Stimulated activated CD8-positive, alpha-beta memory T cell treated with anti-CD3 and anti-CD28 coated beads, Interleukin-4, amount 100 ng/mL, for 48 hours (primary cell): ENCODE results near the gene ZNF121.
A peak's percentile ranks its signal among the peaks of the same experiment; 100 is the strongest.
"Not testable (repeated sequence)": the region's sequence is repeated elsewhere in the genome, so short reads cannot be mapped to it uniquely, and the experiment has no call there.

Experiments
- DNase-seq: peaks from one replicate; pipeline ENCODE4 v3.0.0-alpha.2; 2020

ZNF121 gene

DNA sequence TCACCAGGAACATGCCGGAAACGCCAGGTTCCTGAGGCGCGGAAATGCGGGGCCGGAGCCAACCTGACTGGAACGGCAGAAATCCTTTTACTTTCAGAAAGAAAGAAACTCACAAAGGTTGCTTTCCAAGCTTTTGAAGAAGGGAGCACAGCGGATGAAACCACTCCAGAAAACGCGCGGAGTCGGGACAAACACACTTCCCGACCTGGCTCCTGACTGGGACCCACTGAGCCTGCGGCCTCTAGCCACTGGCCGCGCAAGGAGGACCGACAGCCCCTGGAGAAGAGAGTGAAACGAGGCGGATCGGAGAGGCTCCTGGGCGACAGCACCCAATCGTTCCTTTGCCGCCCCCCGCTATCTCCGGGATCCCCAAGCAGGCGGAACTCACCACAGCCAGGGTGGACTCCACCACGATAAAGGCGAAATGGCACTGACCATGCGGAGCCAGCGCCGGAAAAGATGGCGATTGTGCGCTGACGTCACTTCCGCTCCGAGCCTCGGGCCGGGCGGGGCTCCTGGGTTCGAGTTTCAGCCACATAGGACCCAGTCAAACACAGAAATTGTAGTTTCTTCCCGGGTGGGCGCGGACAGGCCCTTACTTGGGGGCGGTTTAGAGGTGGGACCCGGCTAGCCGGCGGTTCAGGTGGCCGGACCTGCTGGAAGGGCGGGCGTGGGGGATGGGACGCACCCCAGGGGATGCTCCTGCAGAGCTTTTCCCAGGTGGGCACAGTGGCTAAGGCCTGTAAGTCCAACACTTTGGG is at the start of gene ZNF121:
Gene ZNF121, minus strand, starts transcription at position 432 of the 761 bp plus-strand sequence. CDS start 16,407 bp downstream, outside the sequence.
- peak; percentile 91 for DNase-seq

DNA sequence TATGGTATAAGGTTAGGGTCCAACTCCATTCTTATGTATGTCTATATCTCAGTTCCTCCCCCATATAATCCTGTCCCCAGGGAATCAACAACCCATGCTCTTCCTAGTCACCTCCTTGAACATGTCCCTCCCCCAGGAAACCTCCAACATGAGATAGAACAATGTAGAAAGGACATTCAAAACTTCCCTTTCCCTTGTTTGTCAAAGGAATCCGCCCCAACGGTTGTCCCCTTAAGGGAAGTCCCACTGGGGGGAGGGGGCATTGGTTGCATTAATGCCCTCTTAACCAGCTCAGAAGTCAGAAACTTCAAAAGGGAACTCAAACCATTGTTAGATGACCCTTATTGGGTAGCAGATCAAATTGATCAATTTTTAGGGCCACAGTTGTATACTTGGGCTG is 43.6 kb upstream of the ZNF121 start:
- no peak for DNase-seq

DNA sequence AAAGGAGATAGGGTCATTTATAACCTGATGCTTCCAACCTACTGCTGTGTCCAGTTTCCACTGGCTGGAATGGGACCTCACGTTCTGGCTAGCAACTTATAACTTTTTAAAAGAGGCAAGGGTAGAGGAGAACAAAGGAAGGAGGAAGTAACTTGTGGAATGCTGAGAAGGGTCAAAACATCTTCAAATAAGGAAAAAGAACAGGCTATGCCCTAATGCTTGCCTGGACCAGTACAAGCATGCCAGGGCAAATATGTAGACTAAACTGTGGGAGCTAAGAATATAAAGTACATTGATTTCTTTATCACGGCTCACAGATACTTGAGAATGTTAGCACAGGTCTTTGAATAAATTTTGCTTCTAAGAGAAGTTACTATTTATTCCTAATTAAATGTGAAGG is 38.2 kb upstream of the ZNF121 start:
- DNase-seq = no peak

DNA sequence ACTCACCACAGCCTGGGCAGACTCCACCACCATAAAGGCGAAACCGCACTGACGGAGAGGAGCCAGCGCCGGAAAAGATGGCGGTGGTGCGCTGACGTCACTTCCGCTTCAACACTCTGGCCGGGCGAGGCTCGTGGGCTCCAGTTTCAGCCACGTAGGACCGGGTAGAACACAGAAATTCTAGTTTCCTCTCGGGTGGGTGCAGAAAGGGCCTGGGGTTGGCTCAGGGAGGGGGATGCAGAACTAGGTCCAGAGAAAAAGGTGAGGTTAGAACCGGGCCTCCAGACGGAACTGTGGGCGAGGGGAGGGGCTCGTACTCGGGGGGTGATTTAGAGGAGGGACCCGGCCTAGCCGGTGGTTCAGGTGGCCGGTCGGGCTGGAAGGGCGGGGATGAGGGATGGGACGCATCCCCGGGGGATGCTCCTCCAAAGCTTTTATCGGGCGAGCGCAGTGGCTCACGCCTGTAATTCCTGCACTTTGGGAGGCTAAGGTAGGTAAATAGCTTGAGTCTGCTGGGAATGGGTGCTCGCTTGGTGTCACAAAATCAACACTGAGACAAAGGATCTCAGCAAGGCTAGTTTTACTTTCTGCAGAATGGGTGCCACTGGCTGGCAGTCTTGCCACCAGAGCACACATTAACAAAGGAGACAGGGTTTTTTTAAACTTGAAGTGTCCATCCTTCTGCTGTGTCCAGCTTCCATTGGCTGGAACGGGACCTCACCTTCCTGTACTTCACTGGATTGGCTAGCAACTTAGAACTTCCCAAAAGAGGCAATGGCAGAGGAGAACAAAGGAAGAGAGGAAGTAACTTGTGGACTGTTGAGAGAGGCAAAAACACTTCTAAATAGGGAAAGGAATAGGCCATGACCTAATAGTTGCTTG is 37.1 kb upstream of the ZNF121 start, which contains the start of gene ZNF561:
Gene ZNF561, minus strand, starts transcription at position 77 of the 882 bp plus-strand sequence. CDS start 1,776 bp downstream, outside the sequence.
- peak; percentile 92 for DNase-seq

DNA sequence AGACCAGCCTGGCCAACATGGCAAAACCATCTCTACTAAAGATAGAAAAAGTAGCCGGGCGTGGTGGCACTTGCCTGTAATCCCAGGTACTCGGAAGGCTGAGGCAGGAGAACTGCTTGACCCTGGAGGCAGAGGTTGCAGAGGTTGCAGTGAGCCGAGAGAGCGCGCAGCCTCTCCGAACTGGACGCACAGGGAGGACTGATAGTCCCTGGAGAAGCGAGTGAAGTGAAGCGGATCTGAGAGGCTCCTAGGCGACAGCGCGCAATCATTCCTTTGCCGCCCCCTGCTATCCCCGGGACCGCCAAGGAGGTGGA is 36.5 kb upstream of the ZNF121 start:
- no peak for DNase-seq

DNA sequence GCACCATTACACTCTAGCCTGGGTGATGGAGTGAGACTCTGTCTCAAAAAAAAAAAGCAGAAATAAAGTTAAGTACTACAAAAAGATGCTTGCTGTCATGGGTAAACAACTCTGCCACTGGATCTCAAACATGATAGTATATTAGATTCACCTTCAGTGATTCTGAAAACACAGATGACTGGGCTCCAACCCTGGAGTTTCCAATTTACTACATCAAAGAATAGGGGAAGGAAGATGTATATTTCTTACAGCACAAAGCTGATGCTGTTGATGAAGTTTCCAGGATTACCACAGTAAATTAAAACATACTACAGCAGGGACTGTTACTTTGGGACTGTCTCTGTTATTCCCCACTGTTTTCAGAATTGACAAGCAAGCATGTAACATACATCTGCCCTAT is 31.5 kb upstream of the ZNF121 start:
- DNase-seq = no peak

DNA sequence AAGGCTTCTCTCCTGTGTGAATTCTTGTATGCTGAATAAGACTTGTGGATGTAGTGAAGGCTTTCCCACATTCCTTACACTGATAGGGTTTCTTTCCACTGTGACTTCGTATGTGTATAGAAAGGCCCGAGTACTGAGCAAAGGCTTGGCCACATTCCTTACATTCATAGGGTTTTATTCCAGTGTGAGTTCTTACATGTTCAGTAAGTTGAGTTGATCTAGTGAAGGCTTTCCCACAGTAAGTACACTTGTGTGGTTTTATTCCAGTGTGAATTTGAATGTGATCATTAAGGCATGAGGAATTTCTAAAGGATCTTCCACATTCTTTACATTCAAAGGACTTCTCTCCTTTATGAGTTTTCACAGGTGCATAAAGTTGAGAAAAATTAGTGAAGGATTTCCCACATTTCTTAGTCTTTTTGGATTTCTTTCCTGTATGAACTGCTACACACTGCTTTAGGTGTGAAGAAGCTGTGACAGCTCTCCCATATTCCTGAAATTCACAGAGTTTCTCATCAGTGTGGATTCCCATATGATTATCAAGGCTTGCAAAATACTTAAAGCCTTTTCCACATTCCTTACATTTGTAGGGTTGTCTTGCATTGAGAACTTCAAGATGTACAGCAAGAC is 26.3 kb upstream of the ZNF121 start:
- DNase-seq = no peak

DNA sequence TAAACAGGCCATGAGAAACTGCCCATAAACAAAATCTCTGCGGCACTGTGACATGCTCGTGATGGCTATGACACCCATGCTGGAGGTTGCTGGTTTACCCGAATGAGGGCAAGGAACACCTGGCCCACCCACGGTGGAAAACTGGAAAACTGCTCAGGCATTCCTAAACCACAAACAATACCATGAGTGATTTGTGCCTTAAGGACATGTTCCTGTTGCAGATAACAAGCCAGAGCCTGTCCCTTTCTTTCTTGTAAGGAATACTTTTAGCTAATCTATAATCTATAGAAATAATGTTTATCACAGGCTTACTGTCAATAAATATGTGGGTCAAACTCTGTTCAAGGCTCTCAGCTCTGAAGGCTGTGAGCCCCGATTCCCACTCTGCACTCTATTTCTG is 24.6 kb upstream of the ZNF121 start:
- no peak for DNase-seq

DNA sequence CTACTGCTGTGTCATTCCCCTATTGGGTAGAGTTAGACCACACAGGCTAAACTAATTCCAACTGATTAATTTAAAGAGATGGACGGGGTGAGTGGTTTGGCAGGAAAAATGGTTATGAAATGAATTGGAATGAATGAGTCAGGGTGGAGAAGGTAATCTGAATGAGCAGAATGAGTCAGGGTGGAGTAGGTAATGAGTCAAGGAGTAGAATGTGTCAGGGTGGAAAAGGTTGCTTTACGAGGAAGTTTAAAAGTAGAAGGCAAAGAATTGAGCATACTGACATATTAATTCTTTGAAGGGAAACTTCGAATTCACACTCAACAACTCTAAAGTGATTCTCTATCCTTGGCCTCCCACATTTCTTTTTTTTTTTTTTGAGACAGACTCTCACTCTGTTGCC is 12.7 kb upstream of the ZNF121 start:
- no peak for DNase-seq

DNA sequence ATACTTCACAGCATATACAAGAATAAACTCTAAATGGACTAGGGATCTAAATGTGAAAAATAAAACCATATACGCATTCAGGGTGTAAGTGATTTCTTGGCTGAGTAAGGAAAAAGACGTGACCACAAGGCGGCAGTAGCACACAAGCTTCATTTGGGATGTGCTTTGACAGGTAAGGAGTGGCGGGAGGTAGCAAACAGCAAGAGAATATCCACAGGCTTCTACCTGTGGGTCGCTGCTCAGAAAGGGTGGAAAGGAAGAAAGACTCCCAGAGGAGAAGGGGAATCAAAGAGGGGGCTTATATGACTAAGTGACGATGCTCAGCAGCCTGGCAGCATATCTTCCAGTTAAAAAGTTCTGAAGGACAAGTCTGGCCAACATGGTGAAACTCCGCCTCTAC is 2.5 kb upstream of the ZNF121 start:
- DNase-seq = peak; percentile 85

DNA sequence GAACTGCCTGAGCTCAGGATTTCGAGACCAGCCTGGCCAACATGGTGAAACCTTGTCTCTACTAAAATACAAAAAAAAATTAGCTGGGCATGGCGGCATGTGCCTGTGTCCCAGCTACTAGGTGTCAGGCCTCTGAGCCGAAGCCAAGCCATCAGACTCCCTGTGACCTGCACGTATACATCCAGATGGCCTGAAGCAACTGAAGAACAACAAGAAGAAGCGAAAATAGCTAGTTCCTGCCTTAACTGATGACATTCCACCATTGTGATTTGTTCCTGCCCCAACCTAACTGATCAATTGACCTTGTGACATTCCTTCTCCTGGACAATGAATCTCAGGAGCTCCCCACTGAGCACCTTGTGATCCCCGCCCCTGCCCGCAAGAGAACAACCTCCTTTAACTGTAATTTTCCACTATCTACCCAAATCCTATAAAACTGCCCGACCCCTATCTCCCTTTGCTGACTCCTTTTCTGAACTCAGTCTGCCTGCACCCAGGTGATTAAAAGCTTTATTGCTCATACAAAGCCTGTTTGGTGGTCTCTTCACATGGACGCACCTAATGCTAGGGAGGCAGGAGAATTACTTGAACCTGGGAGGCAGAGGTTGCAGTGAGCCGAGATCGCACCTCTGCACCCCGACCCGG is 2.1 kb downstream of the ZNF121 start:
- not testable (repeated sequence) for DNase-seq

DNA sequence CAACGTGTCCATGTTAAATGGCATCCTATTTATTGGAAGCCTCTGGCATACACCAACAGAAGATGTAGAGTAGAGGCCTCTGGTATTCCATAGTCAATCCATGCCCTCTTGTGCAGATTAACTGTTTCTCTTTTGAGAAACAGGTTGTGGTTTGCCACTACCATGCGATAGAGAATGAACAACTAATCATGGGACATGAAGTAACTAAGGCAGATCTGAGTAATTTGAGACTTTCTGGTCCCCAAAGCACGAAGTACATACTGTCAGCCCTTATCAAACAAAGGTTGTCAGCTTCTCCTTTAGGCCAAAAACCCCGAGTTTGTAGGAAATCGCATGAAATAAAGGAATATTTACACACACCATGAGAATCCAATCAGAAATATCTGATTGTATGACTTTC is 3.6 kb downstream of the ZNF121 start:
- no peak for DNase-seq

DNA sequence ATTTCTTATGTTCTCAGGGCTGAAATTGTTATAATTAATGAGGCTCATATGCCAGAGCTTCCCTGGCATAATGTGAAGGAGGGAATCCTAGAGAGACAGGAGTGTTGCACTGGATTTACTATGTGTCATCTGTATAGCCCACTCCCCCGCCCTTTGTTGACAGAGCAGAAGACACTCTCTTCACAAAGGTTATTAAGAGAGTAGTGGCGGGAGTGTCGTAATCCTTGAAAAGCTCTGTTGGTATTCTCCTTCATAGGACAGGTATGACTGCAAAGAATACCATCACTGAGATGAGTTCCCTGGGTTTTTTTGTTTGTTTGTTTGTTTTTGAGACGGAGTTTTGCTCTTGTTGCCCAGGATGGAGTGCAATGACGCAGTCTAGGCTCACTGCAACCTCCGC is 14.0 kb downstream of the ZNF121 start:
- DNase-seq = no peak

DNA sequence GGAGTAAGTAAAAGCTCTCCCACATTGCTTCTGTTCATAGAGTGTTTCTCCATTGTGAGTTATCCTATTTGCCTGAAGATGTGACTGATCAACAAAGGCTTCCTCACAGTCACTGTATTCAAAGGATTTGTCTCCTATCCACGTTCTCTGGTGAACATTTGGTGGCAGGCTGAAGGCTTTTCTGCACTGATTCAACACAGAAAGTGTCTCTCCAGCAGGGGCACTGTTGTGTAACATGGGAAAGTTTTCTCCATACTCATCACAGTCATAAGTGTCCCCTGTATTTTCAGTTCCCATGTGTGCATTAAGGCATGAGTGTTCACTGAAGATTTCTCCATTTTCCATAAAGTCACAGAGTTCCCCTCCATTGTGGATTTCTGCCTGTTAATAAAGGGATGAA is 17.6 kb downstream of the ZNF121 start:
- DNase-seq = no peak

DNA sequence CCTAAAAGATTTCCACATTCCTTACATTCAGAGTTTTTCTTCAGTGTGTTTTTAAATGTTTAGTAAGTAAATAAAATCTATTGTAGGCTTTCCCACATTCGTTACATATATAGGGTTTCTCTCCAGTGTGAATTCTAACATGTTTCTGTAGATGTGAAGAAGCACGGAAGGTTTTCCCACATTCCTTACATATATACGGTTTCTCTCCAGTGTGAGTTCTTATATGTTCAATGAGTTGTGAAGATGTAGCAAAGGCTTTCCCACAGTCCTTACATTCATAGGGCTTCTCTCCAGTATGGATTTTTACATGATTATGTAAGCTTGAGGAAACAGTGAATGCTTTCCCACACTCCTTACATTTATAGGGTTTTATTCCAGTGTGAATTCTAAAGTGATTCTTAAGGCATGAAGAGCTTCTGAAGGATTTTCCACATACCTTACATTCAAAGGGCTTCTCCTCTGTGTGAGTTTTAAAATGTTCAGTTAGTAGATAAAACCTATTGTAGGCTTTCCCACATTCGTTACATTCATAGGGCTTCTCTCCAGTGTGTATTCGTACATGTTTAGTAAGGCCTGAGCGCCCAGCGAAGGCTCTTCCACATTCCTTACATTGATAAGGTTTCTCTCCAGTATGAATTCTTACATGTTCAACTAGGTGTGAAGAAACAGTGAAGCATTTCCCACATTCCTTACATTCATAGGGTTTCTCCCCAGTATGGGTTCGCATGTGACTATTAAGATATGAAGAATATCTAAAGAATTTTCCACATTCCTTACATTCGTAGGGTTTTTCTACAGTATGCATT is 18.2 kb downstream of the ZNF121 start:
- DNase-seq = no peak

DNA sequence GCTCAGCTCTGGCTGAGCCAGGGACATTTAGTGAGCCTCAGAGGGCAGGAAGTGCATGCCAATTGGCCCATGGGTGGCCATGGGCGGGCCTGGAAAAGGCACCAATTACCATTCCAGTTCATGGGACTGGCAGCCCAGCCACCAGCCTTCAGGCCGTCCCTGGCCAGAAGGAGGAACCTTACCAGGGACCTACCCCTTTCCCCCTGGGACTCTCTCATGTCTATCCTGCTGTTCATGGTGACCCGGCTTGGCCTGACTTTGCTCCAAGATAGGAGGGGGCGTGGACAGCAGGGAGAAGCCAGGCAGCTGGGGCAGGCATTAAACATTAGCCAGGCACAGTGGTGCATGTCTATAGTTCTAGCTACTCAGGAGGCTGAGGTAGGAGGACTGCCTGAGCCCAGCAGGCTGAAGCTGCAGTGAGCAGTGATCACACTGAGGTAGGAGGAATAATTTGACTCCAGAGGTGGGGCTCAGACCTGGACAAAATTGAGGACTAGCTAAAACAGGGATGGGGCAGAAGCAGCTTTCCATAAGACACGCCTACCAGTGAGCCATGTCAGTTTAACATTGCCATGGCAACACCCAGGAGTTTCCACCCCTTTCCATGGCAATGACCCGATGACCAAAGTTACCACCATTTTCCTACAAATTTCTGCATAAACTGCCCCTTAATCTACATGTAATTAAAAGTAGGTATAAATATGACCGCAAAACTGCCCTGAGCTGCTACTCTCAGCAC is 31.6 kb downstream of the ZNF121 start:
- DNase-seq = no peak

DNA sequence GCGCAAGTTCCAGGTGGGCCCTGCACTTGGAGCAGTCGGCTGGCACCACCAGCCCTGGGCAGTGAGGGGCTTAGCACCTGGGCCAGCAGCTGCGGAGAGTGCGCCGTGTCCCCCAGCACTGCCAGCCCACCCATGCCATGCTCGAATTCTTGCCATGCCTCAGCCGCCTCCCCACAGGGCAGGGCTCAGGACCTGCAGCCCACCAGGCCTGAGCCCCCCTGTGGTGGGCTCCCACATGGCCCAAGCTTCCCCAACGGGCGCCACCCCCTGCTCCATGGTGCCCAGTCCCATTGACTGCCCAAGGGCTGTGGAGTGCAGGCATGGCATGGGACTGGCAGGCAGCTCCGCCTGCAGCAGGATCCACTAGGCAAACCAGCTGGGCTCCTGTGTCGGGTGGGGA is 36.4 kb downstream of the ZNF121 start:
- DNase-seq = no peak

DNA sequence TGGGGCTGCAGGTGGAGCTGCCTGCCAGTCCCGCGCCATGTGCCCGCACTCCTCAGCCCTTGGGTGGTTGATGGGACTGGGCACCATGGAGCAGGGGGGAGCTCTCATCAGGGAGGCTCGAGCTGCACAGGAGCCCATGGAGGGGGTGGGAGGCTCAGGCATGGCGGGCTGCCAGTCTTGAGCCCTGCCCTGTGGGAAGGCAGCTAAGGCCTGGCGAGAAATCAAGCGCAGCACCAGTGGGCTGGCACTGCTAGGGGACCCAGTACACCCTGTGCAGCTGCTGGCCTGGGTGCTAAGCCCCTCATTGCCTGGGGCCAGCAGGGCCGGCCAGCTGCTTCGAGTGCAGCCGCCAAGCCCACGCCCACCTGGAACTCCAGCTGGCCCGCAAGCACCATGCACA is 43.0 kb downstream of the ZNF121 start:
- DNase-seq = not testable (repeated sequence)

DNA sequence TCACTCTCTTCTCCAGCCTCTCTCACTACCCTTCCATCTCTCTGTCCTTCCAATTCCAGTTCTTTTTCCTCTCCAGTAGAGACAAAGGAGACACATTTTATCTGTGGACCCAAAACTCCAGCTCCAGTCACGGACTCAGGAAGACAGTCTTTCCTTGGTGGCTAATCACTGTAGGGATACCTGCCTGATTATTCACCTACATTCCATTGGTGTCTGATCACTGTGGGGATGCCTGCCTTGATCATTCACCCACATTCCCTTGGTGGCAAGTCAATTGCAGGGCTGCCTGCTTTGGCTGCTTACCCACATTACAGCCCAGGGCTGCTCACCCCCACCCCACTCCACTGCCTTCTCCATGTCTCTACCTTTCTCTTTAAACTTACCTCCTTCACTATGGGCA is 44.4 kb downstream of the ZNF121 start:
- not testable (repeated sequence) for DNase-seq

DNA sequence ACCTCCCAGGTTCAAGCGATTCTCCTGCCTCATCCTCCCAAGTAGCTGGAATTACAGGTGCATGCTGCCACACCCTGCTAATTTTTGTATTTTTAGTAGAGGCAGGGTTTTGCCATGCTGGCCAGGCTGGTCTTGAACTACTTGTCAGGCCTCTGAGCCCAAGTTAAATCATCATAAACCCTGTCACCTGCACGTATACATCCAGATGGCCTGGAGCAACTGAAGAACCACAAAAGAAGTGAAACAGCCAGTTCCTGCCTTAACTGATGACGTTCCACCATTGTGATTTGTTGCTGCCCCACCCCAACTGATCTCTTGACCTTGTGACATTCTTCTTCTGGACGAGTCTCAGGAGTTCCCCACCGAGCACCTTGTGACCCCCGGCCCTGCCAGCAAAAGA is 45.1 kb downstream of the ZNF121 start:
- DNase-seq = not testable (repeated sequence)
